GM19438 (cell line): ENCODE results near the gene CDH23.
A peak's percentile ranks its signal among the peaks of the same experiment; 100 is the strongest.

Experiments
- ATAC-seq: cut with Tn5 transposase; IDR thresholded peaks from one replicate; pipeline ENCODE4 v1.9.1; 2021; ENCODE audit warnings: low read depth; ENCODE audit not compliant: unreplicated experiment

Gene CDH23

GRCh38 chr10:71850743-71851464 lies 454.2 kb downstream of the CDH23 start, which contains the start of gene PSAP:
PSAP (minus strand) TSS chr10:71851251; CDS start chr10:71851221, 30 bp downstream.
- peak; percentile 92 for ATAC-seq

DNA sequence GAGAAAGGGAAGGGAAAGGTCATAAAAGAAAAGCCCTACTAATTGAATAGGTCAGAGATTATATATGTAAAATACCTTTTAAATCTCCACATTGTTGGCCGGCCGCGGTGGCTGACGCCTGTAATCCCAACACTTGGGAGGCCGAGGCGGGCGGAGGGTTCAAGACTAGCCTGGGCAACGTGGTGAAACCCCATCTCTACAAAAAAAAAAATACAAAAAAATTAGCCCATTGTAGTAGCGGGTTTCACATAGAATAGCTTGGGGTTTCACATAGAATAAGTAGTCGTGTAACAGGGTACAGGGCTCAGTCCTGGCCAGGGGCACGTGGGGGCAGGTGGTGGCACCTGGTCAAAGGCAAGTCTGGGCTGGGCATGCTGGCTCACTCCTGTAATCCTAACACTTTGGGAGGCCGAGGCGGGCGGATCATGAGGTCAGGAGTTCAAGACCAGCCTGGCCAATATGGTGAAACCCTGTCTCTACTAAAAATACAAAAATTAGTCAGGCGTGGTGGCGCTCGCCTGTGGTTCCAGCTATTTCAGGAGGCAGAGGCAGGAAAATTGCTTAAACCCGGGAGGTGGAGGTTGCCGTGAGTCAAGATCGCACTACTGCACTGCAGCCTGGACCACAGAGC lies 454.9 kb downstream of the CDH23 start:
- peak; percentile 6 for ATAC-seq

DNA sequence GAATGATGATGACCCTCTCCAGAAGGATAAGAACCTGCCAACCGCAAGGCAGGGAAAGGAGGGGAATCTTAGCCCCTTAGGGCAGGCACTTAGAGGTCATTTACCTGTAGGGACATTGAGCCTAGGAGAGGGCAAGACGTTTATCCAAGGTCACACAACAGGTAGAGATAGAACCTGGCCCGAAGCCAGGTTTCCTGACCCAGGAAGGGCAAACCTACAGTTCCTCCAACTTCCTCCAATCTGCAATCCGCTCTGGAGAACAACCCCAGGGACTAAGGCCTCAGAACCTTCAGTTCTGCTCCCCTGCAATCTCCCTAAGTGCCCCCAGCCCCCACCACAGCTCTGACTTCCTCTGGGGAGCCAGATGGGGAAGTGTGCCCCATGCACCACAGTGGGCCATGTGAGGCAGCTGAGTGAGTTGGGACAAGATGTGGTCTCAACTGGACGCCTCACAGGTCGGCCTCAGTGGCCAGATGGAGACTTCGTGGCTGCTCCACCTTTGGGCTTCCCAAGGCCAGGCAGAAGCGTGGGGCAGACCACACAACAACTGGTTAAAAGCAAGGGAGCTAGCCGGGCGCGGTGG lies 455.7 kb downstream of the CDH23 start:
- ATAC-seq: no peak

DNA sequence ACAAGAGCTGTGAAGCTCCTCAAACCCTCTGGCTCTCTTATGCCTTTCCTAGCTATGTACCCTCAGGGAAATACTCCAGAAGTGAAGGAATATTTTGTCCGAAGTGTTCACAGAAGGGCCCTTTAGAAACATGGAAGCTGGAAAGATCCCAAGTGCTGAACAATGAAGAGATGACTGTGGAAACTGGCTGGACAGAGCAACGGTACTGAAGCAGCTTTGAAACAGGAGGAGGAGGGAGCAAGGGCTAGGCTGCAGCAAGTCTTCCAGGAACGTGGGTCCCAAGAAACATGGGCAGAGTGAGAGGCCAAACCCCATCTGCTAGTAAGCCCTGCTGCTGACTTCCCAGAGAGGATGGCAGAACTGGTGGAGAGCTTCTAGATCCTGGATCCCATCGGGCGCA lies 457.3 kb downstream of the CDH23 start:
- ATAC-seq: no peak

- no peak for ATAC-seq
Observed at GRCh38 chr10:71856619-71857018, 459.9 kb downstream of the CDH23 start.

- ATAC-seq: no peak
Observed at GRCh38 chr10:71857934-71858890, 461.5 kb downstream of the CDH23 start.

DNA sequence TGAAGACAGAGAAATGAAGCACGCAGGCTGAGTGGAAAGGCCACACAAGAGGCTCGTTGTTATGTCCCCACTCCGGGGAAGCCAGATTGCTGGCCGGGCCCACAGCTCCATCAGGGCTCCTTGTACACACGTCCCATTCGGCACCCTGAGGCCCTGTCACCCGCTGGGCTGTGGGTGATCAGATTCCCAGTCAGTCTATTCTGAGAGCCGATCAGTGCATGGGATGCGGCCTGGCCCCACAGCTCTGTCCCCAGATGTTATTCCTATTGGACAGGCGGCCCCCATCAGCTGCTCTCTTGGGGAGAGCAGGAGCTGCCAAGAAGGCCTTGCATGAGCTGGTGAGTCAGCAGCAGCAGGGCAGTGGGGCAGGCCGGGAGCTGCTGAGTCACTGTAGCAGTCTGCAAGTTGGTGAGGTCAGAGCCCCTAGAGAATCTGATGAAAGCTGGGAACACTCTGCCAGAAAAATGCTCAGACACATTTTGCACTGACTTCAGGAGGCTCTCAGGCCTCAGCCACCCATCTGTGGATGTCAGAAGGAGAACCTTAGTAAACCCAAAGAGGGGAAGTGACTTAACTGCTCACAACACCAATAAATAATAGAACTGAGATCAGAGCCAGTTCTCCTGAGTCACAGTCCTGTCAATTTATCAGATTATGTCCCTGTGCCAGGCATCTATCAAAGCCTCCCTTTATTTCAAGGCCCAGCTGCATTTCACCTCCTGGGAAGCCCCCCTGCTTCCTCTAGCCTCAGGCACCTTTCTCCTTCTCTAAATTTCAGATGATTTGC lies 463.7 kb downstream of the CDH23 start:
- no peak for ATAC-seq

DNA sequence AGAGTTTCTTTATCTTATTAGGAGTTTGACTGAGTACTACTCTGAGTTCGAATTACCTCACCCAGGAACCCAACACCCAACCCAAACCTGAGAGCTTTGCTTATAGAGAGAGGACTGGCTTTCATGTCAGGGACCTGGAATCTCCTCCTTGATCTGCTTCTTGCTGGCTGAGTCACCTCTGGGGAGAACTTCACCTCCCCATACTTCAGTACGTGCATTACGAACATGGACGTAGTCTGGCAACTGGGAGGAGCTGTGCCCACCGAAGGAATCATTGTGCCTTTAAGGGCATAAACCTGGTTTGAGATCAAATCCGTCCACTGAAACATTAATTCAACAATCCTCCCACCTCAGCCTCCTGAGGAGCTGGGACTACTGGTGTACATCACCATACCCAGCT lies 466.5 kb downstream of the CDH23 start:
- ATAC-seq: no peak

DNA sequence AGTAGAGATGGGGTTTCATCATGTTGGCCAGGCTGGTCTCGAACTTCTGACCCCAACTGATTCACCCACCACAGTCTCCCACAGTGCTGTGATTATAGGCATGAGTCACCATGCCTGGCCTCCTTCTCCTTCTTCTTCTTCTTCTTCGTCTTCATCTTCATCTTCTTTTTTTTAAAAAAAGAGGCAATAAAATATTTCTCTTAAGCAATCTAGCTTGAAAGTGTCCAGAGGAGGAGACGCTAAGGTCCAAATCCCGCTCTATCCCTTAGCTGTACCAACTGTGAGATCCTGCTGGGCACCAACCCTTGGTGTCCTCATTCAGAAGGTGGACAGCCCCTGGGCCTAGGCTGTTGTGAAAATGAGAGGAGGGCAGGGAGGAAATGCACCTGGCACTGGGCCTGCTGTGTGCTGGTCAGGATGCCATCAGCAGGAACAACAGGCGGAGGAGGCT lies 468.2 kb downstream of the CDH23 start:
- ATAC-seq: no peak
